H9 (cell line): ENCODE measurements around the gene CPAMD8. TPM values are rescaled to one million over a fixed set of nuclear protein-coding genes. Genes with fewer than 3 reads are reported as not detected.

Experiments
- DNase-seq: peaks from one replicate; pipeline ENCODE4 v3.0.0-alpha.2; 2017
- H2AFZ ChIP-seq: one replicate; pipeline ENCODE4 v1.6.1; 2013; ENCODE audit warnings: mild to moderate bottlenecking, low read length, control low read depth, moderate library complexity
- H2AK5ac ChIP-seq: 2 replicates; pipeline ENCODE4 v1.6.1; 2013; ENCODE audit warnings: low read length, control low read depth, mixed read lengths; ENCODE audit not compliant: insufficient read length
- H2BK120ac ChIP-seq: one replicate; pipeline ENCODE4 v1.6.1; 2013; ENCODE audit warnings: low read depth, mild to moderate bottlenecking, low read length, control low read depth, inconsistent platforms; ENCODE audit not compliant: poor library complexity, severe bottlenecking
- H2BK12ac ChIP-seq: 2 replicates; pipeline ENCODE4 v1.6.1; 2013; ENCODE audit warnings: low read length, control low read depth, mixed read lengths, low read depth; ENCODE audit not compliant: insufficient read length
- H2BK15ac ChIP-seq: 2 replicates; pipeline ENCODE4 v1.6.1; 2013; ENCODE audit warnings: low read depth, low read length, control low read depth
- H2BK20ac ChIP-seq: one replicate; pipeline ENCODE4 v1.6.1; 2013; ENCODE audit warnings: low read depth, mild to moderate bottlenecking, low read length, control low read depth, inconsistent platforms; ENCODE audit not compliant: poor library complexity, severe bottlenecking
- H2BK5ac ChIP-seq: 2 replicates; pipeline ENCODE4 v1.6.1; 2013; ENCODE audit warnings: low read length, control low read depth, mixed read lengths; ENCODE audit not compliant: insufficient read length
- H3K14ac ChIP-seq: 2 replicates; pipeline ENCODE4 v1.6.1; 2013; ENCODE audit warnings: low read length, control low read depth; ENCODE audit not compliant: insufficient read depth
- H3K18ac ChIP-seq: 2 replicates; pipeline ENCODE4 v1.6.1; 2013; ENCODE audit warnings: low read depth, mild to moderate bottlenecking, mixed read lengths, low read length, control low read depth; ENCODE audit not compliant: insufficient read length
- H3K23ac ChIP-seq: 2 replicates; pipeline ENCODE4 v1.6.1; 2013; ENCODE audit warnings: low read length, control low read depth, mixed read lengths, low read depth; ENCODE audit not compliant: insufficient read length
- H3K23me2 ChIP-seq: 2 replicates; pipeline ENCODE4 v1.6.1; 2013; ENCODE audit warnings: low read depth, mild to moderate bottlenecking, mixed read lengths, low read length, control low read depth; ENCODE audit not compliant: insufficient read length, poor library complexity, severe bottlenecking
- H3K27ac ChIP-seq: 2 replicates; pipeline ENCODE4 v1.5.1; 2013; ENCODE audit warnings: low read length, control low read depth, mixed read lengths, low read depth; ENCODE audit not compliant: insufficient read length
- H3K27me3 ChIP-seq: 2 replicates; pipeline ENCODE4 v1.6.1; 2013; ENCODE audit warnings: low read length, control low read depth, inconsistent platforms; ENCODE audit not compliant: insufficient read depth
- H3K4ac ChIP-seq: 2 replicates; pipeline ENCODE4 v1.6.1; 2013; ENCODE audit warnings: low read depth, mild to moderate bottlenecking, control low read depth, inconsistent platforms, low read length, moderate library complexity
- H3K4me1 ChIP-seq: 2 replicates; pipeline ENCODE4 v1.6.1; 2013; ENCODE audit warnings: low read length, control low read depth, inconsistent platforms; ENCODE audit not compliant: insufficient read depth
- H3K4me2 ChIP-seq: 2 replicates; pipeline ENCODE4 v1.6.1; 2013; ENCODE audit warnings: low read length, control low read depth, mixed read lengths; ENCODE audit not compliant: insufficient read length, insufficient read depth
- H3K56ac ChIP-seq: 2 replicates; pipeline ENCODE4 v1.6.1; 2013; ENCODE audit warnings: low read depth, mild to moderate bottlenecking, mixed read lengths, low read length, control low read depth; ENCODE audit not compliant: insufficient read length
- H3K79me1 ChIP-seq: 2 replicates; pipeline ENCODE4 v1.6.1; 2013; ENCODE audit warnings: low read depth, mild to moderate bottlenecking, moderate library complexity, low read length, control low read depth, inconsistent platforms; ENCODE audit not compliant: insufficient read depth, poor library complexity, severe bottlenecking
- H3K79me2 ChIP-seq: 2 replicates; pipeline ENCODE4 v1.6.1; 2013; ENCODE audit warnings: low read length, control low read depth, inconsistent platforms; ENCODE audit not compliant: insufficient read depth
- H3K9ac ChIP-seq: 2 replicates; pipeline ENCODE4 v1.6.1; 2013; ENCODE audit warnings: low read length, control low read depth, mixed read lengths; ENCODE audit not compliant: insufficient read length; ENCODE audit errors: extremely low read depth
- H3K9me3 ChIP-seq: one replicate; pipeline ENCODE4 v1.6.1; 2013; ENCODE audit warnings: low read depth, low read length, inconsistent platforms; ENCODE audit not compliant: control insufficient read depth
- H3T11ph ChIP-seq: one replicate; pipeline ENCODE4 v1.6.1; 2013; ENCODE audit warnings: mild to moderate bottlenecking, low read length, control low read depth, inconsistent platforms
- H4K20me1 ChIP-seq: one replicate; pipeline ENCODE4 v1.6.1; 2013; ENCODE audit not compliant: control insufficient read depth, insufficient read length, insufficient read depth
- H4K5ac ChIP-seq: 2 replicates; pipeline ENCODE4 v1.6.1; 2013; ENCODE audit warnings: low read depth, mild to moderate bottlenecking, mixed read lengths, low read length, control low read depth; ENCODE audit not compliant: insufficient read length
- H4K8ac ChIP-seq: replicated peaks from 2 replicates; pipeline ENCODE4 v1.6.1; 2013; ENCODE audit warnings: low read length, control low read depth, mixed read lengths, low read depth; ENCODE audit not compliant: insufficient read length
- H4K91ac ChIP-seq: 2 replicates; pipeline ENCODE4 v1.6.1; 2013; ENCODE audit warnings: low read depth, mild to moderate bottlenecking, moderate library complexity, mixed read lengths, low read length, control low read depth; ENCODE audit not compliant: insufficient read length
- H3K27ac Mint-ChIP-seq, 3 experiments: 2 replicates in 2 of 3; 3 replicates in 1 of 3; pipeline ENCODE4 v1.8.0; 2020 to 2021; ENCODE audit warnings: mixed read lengths in 3 of 3, mild to moderate bottlenecking in 1 of 3, moderate library complexity in 1 of 3
- H3K27me3 Mint-ChIP-seq: 2 replicates; pipeline ENCODE4 v1.8.0; 2021; ENCODE audit warnings: low read depth, mild to moderate bottlenecking, moderate library complexity, mixed read lengths
- H3K36me3 Mint-ChIP-seq, 3 experiments: 2 replicates in 2 of 3; 3 replicates in 1 of 3; pipeline ENCODE4 v1.8.0; 2020 to 2021; ENCODE audit warnings: low read depth in 3 of 3, mixed read lengths in 3 of 3; ENCODE audit not compliant: insufficient read depth in 1 of 3
- H3K4me1 Mint-ChIP-seq, 2 experiments: 2 replicates each; pipeline ENCODE4 v1.8.0; 2020; ENCODE audit warnings: mixed read lengths in 2 of 2
- H3K4me3 Mint-ChIP-seq, 2 experiments: 2 replicates in 1 of 2; 3 replicates in 1 of 2; pipeline ENCODE4 v1.8.0; 2020 to 2021; ENCODE audit warnings: mild to moderate bottlenecking in 2 of 2, mixed read lengths in 2 of 2, moderate library complexity in 1 of 2
- H3K9me3 Mint-ChIP-seq, 2 experiments: 2 replicates in 1 of 2; 3 replicates in 1 of 2; pipeline ENCODE4 v1.8.0; 2020; ENCODE audit warnings: mild to moderate bottlenecking in 2 of 2, mixed read lengths in 2 of 2, moderate library complexity in 1 of 2
- CTCF ChIP-seq: fragments of 200-600 bp; sonication (generic); conservative IDR thresholded peaks from 3 replicates; pipeline ENCODE4 v1.8.0; 2021; ENCODE audit warnings: antibody characterized with exemption, mild to moderate bottlenecking
- WGBS: extraction: QIAGEN DNeasy Blood & Tissue Kit; methylation state at CpG from one replicate; pipeline ENCODE4 v1.1.7; 2013; ENCODE audit warnings: missing lambda C conversion rate, low lambda C conversion rate, mixed read lengths; ENCODE audit not compliant: insufficient read length; ENCODE audit errors: extremely low coverage; 5-methylcytosine and 5-hydroxymethylcytosine counted together
- total RNA-seq: library from RNA; stranded (reverse); gene quantifications from 2 replicates; pipeline ENCODE4 v1.2.1, GENCODE V29; 2021

CPAMD8 gene
- total RNA-seq, 1 experiment from 2014 or later: 12.0 TPM

GRCh38 chr19:16917401-16917800 lies 109.2 kb downstream of the CPAMD8 start:
- peaks cover 14 to 23% (median 21%) of the 10 kb centered on the region in 3 experiments for H3K36me3 Mint-ChIP-seq
- H2BK5ac ChIP-seq: no peak overlapping the region
- WGBS: no CpG with 5 or more reads among the region's 7 CpGs
- no peak overlapping the region for H3K4me3 Mint-ChIP-seq
- H3K9me3 ChIP-seq: peaks cover 7% of the 10 kb centered on the region
- no peaks in the 10 kb centered on the region for H3K79me2 ChIP-seq
- peaks cover 1% of the 10 kb centered on the region for H3K27me3 Mint-ChIP-seq
- H3K27ac ChIP-seq: no peak overlapping the region
- peaks cover 19 to 27% of the 10 kb centered on the region in 2 experiments for H3K9me3 Mint-ChIP-seq
- no peak overlapping the region for H2BK20ac ChIP-seq
- H3K4me1 ChIP-seq: no peaks in the 10 kb centered on the region
- no peak overlapping the region for H2BK12ac ChIP-seq
- H4K91ac ChIP-seq: no peak overlapping the region
- no peaks in the 10 kb centered on the region for H3K4me1 Mint-ChIP-seq
- H3K4ac ChIP-seq: no peak overlapping the region
- no peak overlapping the region for H3K9ac ChIP-seq
- H2AFZ ChIP-seq: no peak overlapping the region
- TF ChIP-seq CTCF: no peak
- H4K5ac ChIP-seq: no peak overlapping the region
- H3K79me1 ChIP-seq: no peaks in the 10 kb centered on the region
- DNase-seq: no peak
- H3T11ph ChIP-seq: no peak overlapping the region
- no peaks in the 10 kb centered on the region for H4K20me1 ChIP-seq
- H3K14ac ChIP-seq: no peak overlapping the region
- no peaks in the 10 kb centered on the region for H3K23me2 ChIP-seq
- no peak overlapping the region for H3K18ac ChIP-seq
- no peak overlapping the region for H2BK15ac ChIP-seq
- H3K27me3 ChIP-seq: no peaks in the 10 kb centered on the region
- H3K4me2 ChIP-seq: no peak overlapping the region
- no peak overlapping the region for H2AK5ac ChIP-seq
- H2BK120ac ChIP-seq: no peak overlapping the region
- no peak overlapping the region for H3K23ac ChIP-seq
- H3K56ac ChIP-seq: no peak overlapping the region
- H3K27ac Mint-ChIP-seq: no peak overlapping the region
- H4K8ac ChIP-seq: no peak overlapping the region
